H54 (cell line): ENCODE data around the gene WEE2.

ENCODE experiments used
- DNase-seq: peaks from one replicate; pipeline ENCODE4 v3.0.0; 2011; ENCODE audit warnings: low spot score, mixed read lengths; ENCODE audit not compliant: insufficient read length
- FAIRE-seq: peaks from 3 replicates; lab custom pipeline; 2011; peaks lifted over from hg19 to GRCh38; lab: Jason Lieb, UNC
- POLR2A ChIP-seq: IDR thresholded peaks from 2 replicates; pipeline ENCODE4 v1.6.1; 2011; ENCODE audit warnings: low read depth, mild to moderate bottlenecking, low read length

Gene WEE2

DNA sequence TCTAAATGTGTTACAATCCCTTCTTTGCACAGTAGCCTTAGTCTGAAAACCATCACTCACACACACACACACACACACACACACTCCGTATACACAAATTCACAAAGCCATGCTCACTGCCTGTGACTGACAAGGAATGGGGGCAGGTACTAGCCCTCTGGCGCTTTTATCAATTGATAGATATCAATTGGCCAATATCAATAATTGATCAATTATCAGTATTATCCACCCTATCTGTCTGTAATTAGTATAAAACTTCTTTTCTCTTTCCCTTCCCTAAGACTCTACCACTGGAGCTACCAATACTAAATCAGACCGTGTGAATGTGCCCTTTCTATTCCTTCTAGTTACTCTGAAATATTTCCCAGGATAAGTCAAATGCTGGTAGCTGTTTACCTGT lies 8.3 kb upstream of the WEE2 start:
- FAIRE-seq (no peak), DNase-seq (no peak)
- TF ChIP-seq POLR2A: no peak

DNA sequence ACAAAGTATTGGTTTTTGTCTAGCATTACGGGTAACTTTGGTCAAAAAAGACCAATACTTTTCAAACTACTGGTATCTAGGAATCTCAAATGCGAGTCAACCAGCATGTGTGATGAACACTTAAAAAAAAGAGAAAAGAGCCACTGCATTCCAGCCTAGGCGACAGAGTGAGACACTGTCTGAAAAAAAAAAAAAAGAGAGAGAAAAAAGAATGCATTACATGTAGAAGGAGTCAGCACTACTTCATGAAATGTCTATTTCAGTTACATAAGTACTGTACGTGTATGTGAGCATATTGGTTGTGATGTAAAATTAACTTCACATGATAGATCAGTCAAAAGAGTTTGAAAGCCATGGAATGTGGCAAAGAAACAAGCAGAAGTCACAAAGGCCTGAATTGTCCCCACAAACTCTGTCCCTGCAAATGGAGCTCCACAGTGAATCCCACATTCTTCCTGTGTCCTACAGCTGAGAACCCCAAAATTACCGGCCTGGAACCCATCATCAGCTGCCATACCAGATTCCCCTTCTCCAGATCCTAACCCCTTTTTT lies 7.8 kb upstream of the WEE2 start:
- no peak for TF ChIP-seq POLR2A
- FAIRE-seq: no peak
- DNase-seq: no peak

GRCh38 chr7:141700848-141701371 lies 7.2 kb upstream of the WEE2 start:
- DNase-seq (no peak), FAIRE-seq (no peak)
- TF ChIP-seq POLR2A: no peak

- FAIRE-seq (no peak), DNase-seq (peak; percentile 38)
- TF ChIP-seq POLR2A: no peak
Observed at GRCh38 chr7:141701489-141702046, 6.6 kb upstream of the WEE2 start.

- TF ChIP-seq POLR2A: peak; percentile 51
- FAIRE-seq: no peak
- DNase-seq: peak; percentile 45
Observed at GRCh38 chr7:141702047-141702567, 6.0 kb upstream of the WEE2 start, which contains the start of gene DENND11. Gene DENND11 (minus strand): TSS chr7:141702166. CDS start chr7:141702153, 13 bp downstream.

DNA sequence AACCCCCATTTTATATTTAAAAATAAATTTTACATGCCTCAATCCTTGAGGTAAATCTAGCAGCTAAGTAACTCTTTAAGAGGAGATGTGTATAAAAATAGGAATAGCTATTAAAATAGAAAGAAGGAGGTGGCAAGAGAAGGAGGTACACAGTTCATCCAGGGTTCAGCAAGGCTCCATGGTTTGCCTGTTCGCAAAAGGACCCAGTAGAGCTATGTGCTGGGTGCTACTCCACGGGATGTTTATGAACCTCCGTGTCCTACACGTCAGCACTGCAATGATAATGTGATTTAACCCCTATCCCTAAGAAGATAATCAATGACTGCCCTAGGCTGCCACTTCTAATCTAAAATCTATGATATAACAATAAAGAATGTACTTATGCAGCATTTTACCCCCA lies 5.3 kb upstream of the WEE2 start:
- no peak for TF ChIP-seq POLR2A
- FAIRE-seq (no peak), DNase-seq (no peak)

DNA sequence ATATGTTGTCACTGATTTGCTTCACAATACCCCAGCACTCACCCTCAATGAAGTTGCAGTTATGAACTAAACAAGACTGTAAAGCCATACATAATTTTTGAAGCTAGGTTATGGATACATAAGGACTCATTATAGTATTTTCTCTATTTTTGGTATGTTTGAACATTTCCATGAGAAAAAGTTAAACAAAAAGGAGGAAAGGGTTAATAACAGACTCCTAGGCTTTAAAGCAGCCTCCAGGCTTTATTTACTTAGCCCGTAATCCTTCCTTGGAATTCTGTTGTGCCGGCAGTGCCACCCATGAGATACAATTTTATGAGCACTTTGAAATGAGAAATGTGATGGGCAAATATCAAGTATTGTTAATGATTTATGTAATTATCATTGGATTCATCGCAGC lies 4.0 kb upstream of the WEE2 start:
- no peak for FAIRE-seq

DNA sequence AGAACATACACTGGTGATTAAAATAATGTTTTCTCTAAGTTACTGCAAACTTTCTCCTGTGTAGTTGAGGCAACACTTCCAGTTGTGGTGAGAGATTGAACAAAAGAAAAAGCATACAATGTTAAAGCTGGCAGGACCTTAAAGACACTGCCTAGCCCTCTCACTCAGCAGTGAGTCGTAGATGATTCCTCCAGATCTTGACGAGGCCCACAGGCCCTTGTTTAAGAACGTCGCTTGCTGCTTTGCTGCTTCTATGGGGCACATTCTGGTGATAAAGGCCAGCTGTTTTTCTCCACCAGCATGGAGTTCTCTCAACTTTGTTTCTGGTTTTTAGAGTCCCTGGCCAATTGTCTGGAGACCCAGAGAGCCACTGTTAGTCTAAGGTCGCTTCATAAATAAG lies 3.4 kb upstream of the WEE2 start:
- FAIRE-seq (no peak), DNase-seq (no peak)
- no peak for TF ChIP-seq POLR2A

More for the DNA sequence above, 4.0 kb upstream of the WEE2 start:
- no peak for DNase-seq
- TF ChIP-seq POLR2A: no peak

GRCh38 chr7:141706239-141707064 lies 1.7 kb upstream of the WEE2 start:
- no peak for TF ChIP-seq POLR2A
- DNase-seq (no peak), FAIRE-seq (no peak)

GRCh38 chr7:141709318-141709717 lies 1.2 kb downstream of the WEE2 start:
- FAIRE-seq (no peak), DNase-seq (no peak)
- TF ChIP-seq POLR2A: no peak

GRCh38 chr7:141709749-141710148 lies 1.6 kb downstream of the WEE2 start:
- TF ChIP-seq POLR2A: no peak
- no peak for DNase-seq
- no peak for FAIRE-seq

DNA sequence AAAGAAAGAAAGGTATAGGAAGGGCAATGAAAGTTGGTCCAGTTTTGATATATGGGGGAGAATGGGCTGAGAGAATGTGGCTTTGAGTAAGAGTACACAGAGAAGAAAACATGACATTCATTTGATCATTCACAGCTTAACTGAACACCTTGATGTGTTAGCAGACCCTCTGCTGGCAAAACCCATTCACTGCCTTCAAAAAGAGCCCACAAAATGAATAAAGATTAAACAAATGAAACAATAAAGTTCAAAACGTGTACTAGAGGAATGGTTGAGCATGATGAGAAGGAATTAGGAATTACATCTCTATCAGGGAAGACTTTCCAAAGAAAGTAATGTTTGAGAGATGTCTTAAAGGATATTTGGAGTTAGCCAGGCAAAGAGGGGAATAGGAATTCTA lies 2.1 kb downstream of the WEE2 start:
- no peak for TF ChIP-seq POLR2A
- FAIRE-seq: no peak
- no peak for DNase-seq

DNA sequence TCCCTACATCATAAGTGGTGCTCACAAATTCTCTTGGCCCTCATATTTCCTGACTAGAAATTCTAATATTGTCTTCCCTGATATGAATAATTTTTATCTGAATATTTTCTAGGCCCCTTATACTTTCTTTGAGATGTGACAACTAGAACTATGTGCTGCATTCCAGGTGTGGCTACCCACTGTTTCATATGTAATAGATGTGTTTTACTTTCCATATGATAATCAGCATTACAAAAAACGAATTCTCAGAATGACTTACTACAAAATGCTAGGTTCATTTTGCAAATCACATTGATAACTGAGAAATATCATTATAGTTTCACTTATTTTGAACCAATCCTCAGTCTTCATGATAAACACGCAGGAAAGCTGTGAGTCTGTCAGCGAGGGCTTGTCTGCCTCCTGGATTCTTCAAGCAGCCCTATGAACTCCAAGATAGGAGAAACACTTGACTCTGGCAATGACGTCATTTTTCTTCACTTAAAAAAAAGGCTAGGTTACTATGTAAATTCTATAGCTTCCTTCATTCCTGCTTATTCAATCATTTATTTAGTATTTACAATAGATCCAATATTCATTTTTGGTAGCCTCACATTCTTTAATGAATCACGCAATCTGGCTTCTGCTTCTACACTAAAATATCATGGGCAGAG lies 4.6 kb downstream of the WEE2 start:
- no peak for FAIRE-seq
- no peak for DNase-seq

More for the DNA sequence above, 4.6 kb downstream of the WEE2 start:
- TF ChIP-seq POLR2A: no peak
